Upper lobe of left lung (tissue), 4 donors: ENCODE results near the gene THAP8.

ENCODE experiments used
- CTCF ChIP-seq, 6 experiments: fragments of 450-650 bp in 4 of 6; fragments of 200-600 bp in 2 of 6; sonication (generic) in 2 of 6; IDR thresholded peaks; one replicate each; pipeline ENCODE4 v1.5.1; 2016 to 2019; ENCODE audit warnings: antibody characterized with exemption in 6 of 6
- POLR2A ChIP-seq, 4 donors: fragments of 450-650 bp; IDR thresholded peaks; one replicate each; pipeline ENCODE4 v1.5.1; 2016 to 2017; ENCODE audit warnings: antibody characterized with exemption in 4 of 4, mild to moderate bottlenecking in 2 of 4
- POLR2AphosphoS5 ChIP-seq, 2 donors: sonication (generic); formaldehyde crosslinking; IDR thresholded peaks; one replicate each; pipeline ENCODE4 v1.5.1; 2017; ENCODE audit warnings: antibody characterized with exemption in 2 of 2

GRCh38 chr19:36086326-36086725 is 32.2 kb upstream of the THAP8 start:
- TF ChIP-seq POLR2A (IDR thresholded peaks at IDR 0.05) (no peak), CTCF (IDR thresholded peaks at IDR 0.05) (no peak), POLR2AphosphoS5 (IDR thresholded peaks at IDR 0.05) (no peak)
